Muscle layer of colon (tissue), 2 donors: ENCODE data around the gene UNC5A.

ENCODE experiments used
- H3K27ac ChIP-seq: one replicate; pipeline ENCODE4 v1.7.0; 2013; ENCODE audit warnings: low read depth, mild to moderate bottlenecking, low read length, moderate library complexity
- H3K27me3 ChIP-seq, 2 donors: one replicate each; pipeline ENCODE4 v1.7.0; 2013; ENCODE audit warnings: low read length in 2 of 2, mild to moderate bottlenecking in 2 of 2; ENCODE audit not compliant: insufficient read depth in 2 of 2, control insufficient read depth in 1 of 2
- H3K36me3 ChIP-seq: one replicate; pipeline ENCODE4 v1.7.0; 2013; ENCODE audit warnings: mild to moderate bottlenecking, low read length; ENCODE audit not compliant: insufficient read depth
- H3K4me1 ChIP-seq: one replicate; pipeline ENCODE4 v1.7.0; 2013; ENCODE audit warnings: mild to moderate bottlenecking, low read length; ENCODE audit not compliant: insufficient read depth
- H3K4me3 ChIP-seq, 2 donors: one replicate each; pipeline ENCODE4 v1.7.0; 2013; ENCODE audit warnings: low read length in 2 of 2, low read depth in 1 of 2, mild to moderate bottlenecking in 1 of 2, moderate library complexity in 1 of 2
- H3K9ac ChIP-seq: one replicate; pipeline ENCODE4 v1.7.0; 2013; ENCODE audit warnings: low read length
- H3K9me3 ChIP-seq: one replicate; pipeline ENCODE4 v1.7.0; 2013; ENCODE audit warnings: mild to moderate bottlenecking, low read length
- donor health status: abdominal sarcoma.
- donor health status: Adenocarcinoma of cecum.

Gene UNC5A

DNA sequence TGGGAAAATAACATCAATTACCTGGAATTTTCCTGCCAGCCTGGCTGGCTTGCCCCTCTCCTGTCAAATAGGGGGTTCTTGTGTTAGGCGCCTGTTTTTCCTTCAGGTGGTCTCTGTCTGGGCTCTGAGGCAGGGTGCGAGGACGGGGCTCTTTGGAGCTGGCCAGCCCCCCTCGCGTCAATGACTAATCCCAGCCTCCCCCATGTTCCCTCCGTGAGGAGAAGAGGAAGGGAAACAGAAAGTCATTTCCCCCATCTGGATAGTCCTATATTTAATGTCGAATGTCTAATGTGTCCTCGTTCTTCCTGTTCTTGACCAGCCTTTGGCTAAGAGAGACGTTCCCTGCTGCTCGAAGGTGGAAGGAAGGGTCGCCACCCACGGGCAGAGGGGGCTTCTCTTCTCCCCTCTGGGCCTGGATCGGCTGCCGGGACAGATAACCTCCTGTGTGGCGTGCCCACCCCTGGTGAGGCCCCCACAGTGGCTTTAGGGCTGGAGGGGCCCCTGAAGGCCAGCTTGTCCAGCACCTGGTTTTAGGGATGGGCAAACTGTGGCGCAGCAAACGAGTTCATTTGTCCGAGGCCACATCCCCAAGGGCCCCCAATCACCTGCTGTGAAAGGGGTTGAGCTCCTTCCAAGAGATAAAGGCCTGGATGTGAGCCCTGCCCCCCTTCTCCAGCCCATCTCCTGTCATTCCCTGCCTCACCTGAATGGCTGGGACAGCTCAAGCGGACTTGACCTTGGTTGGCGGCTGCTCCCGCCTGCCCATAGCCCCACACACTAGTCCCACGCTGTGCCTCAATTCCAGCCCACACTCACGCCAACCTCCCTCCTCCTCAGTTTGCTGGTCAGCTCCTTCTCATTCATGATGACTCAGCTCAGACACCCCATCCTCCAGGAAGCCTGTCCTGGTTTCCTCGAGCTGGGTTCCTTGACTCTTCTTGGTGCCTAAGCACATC is 35.9 kb upstream of the UNC5A start:
- Histone ChIP-seq H3K27me3 (peaks cover 6 to 8% of the 10 kb centered on the region in 2 donors), H3K4me3 (no peak overlapping the region), H3K36me3 (no peaks in the 10 kb centered on the region)

DNA sequence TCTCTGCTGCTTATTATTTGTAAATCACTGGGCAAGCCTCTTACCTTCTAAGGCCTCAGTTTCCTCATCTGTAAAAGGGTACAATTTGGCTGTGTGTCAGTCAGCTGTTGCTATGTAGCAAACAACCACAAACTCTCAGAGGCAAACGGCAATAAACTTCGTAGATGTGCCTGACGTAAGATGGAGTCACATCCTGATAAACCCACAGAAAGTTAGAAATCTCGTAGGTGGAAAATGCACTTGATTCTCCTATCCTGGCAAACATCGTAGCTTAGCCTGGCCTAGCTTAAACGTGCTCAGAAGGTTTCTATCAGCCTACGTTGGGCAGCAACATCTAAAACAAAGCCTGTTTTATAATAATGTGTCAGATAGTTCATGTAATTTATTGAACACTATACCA is 35.0 kb upstream of the UNC5A start:
- Histone ChIP-seq H3K9me3 (no peaks in the 10 kb centered on the region), H3K4me1 (no peaks in the 10 kb centered on the region), H3K27me3 (peaks cover 6 to 14% of the 10 kb centered on the region in 2 donors), H3K4me3 (no peak overlapping the region), H3K27ac (no peak overlapping the region), H3K36me3 (no peaks in the 10 kb centered on the region), H3K9ac (no peak overlapping the region)

More for the DNA sequence above, 35.9 kb upstream of the UNC5A start:
- Histone ChIP-seq H3K9ac (no peak overlapping the region), H3K4me1 (no peaks in the 10 kb centered on the region), H3K9me3 (no peaks in the 10 kb centered on the region), H3K27ac (no peak overlapping the region)

DNA sequence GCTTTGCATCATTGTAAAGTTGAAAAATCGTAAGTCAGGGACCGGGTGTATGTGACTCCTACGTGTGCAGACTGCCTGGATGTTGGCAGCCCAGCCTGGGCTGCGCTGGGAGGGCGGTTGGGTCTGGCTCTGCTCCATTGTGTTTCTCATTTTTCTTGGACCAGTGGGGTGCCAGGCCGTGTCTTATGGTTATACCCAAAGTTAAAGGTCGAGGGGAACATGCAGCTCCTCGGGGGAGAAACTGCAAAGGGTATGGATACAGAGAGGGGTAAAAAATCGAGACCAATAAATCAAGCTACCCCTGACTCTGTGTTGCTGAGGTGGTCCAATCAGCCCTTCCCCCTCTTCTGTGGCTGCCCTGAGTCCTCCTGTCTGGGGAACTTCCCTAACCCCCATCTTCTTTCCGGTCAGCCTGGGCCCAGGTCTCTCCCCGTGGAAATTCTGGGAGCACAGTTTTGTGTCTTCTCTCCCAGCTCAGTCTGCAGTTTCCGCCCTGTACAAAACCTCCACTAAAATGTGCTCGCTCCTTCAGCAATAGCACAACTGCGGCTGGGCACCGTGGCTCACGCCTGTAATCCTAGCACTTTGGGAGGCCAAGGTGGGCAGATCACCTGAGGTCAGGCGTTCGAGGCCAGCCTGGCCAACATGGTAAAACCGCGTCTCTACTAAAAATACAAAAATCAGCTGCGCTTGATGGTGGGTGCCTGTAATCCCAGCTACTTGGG is 34.1 kb upstream of the UNC5A start:
- H3K9me3 ChIP-seq, result no peaks in the 10 kb centered on the region
- no peak overlapping the region for H3K9ac ChIP-seq
- peaks cover 6 to 21% of the 10 kb centered on the region in 2 donors for H3K27me3 ChIP-seq
- no peaks in the 10 kb centered on the region for H3K4me1 ChIP-seq
- no peak overlapping the region for H3K4me3 ChIP-seq
- no peak overlapping the region for H3K27ac ChIP-seq
- H3K36me3 ChIP-seq, result no peaks in the 10 kb centered on the region

DNA sequence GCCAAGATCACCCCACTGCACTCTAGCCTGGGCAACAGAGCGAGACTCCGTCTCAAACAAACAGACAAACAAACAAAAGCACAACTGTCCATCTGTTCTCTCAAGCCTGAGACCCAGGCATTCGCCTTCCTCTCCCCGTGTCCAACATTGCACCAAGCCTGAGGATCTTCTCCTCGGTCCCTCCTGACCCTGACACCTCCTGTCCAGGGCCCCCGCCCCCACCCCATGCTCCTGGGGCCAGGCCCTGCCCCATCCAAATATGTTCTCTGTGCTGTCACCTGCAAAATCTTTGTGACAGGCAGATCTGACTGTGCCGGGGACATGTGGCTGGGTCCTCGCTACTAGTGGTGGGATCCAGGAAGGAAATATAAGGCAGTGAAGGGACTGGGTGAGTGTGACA is 33.4 kb upstream of the UNC5A start:
- Histone ChIP-seq H3K4me1 (no peaks in the 10 kb centered on the region), H3K27ac (no peak overlapping the region), H3K36me3 (no peaks in the 10 kb centered on the region), H3K9me3 (no peaks in the 10 kb centered on the region), H3K9ac (no peak overlapping the region), H3K4me3 (no peak overlapping the region), H3K27me3 (peaks cover 6 to 21% of the 10 kb centered on the region in 2 donors)

DNA sequence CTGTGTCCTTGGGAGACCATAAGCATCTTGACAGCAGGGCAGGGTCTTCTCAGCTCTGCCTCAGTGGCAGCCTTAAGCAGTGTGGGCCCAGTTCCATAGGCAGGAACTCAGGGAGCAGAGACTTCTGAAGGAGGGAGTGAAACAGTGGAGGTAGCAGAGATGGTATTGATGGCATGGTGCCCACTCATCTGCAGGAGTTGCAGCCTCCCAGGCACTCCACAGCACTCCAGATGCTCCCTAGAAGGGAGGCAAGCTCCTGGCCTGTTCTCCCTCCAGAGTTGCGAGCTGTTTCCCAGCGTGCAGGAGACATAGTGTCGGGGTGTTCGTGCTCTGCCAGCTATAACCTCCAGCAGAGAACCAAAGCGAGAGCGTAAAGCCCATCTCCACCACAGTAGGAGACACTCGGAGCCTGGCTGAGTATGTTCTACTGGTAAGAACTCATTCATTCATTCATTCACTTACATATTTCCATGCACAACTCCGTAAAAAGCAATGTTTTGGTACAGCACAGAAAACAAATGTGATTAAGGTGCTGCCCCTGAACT is 31.4 kb upstream of the UNC5A start:
- Histone ChIP-seq H3K27me3 (peaks cover 6 to 21% of the 10 kb centered on the region in 2 donors), H3K36me3 (no peaks in the 10 kb centered on the region), H3K4me3 (no peak overlapping the region), H3K27ac (no peak overlapping the region), H3K9me3 (no peaks in the 10 kb centered on the region), H3K4me1 (no peaks in the 10 kb centered on the region), H3K9ac (no peak overlapping the region)

DNA sequence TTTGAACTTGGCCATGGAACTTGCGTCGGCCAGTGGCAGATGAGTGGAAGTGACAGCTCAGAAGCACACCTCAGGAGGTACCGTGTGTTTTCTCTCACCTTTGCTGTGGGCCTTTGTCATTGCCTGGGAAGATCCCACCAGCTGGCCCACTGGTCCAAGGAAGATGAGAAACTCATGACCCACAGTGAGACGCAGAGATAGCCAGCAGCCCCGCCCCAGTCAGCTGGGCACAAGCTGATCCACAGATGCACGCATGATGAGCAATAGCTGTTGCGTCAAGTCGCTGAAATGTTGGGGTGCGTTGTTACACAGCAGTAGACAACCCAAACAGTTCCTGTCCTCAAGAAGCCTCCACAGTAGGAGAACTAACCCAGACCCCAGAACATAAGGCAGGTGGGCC is 30.8 kb upstream of the UNC5A start:
- no peak overlapping the region for H3K9ac ChIP-seq
- H3K27me3 ChIP-seq, result peaks cover 6 to 24% of the 10 kb centered on the region in 2 donors
- no peak overlapping the region for H3K27ac ChIP-seq
- no peaks in the 10 kb centered on the region for H3K36me3 ChIP-seq
- no peak overlapping the region for H3K4me3 ChIP-seq
- no peaks in the 10 kb centered on the region for H3K9me3 ChIP-seq
- H3K4me1 ChIP-seq, result no peaks in the 10 kb centered on the region

DNA sequence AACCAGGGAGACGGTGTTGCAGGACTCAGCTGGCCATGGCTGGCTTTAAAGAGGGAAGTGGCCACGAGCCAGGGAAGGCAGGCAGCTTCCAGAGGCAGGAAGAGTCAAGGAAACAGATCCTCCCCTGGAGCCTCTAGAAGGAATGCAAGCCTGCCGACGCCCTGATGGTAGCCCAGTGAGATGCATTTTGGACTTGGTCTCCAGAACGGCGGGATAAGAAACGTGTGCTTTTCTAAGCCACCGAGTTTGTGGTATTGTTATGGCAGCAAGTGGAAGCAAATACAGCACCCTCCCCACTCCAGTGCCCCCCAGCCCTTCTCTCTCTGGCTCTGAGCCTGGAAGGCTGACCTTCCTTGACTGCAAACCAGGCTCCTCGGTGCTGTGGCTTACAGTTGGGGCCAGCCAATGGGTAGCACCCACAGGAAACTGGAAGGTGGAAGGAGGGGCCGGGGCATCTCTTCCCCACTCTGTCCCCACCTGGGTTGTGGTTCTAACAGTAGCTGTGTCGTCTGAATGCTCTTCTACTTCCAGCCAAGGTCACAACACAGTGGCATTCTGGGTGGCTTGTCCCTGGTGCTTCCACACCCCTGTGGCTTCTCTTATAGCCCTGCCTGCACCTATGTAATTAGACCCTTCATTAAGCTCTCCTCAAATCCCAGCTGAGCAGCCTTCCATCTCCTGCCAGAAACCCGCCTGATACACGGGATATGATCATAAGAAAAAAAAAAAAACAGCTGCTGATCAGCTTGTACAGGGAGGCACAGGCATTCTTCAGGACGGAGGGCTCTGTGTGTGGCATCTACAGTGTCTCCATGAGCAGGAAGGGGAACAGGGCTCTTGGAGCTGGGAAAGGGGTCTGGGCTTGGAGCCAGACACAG is 29.9 kb upstream of the UNC5A start:
- H3K4me1 ChIP-seq, result no peaks in the 10 kb centered on the region
- H3K27me3 ChIP-seq, result peaks cover 0 to 33% of the 10 kb centered on the region in 2 donors
- H3K36me3 ChIP-seq, result no peaks in the 10 kb centered on the region
- H3K9me3 ChIP-seq, result no peaks in the 10 kb centered on the region
- H3K9ac ChIP-seq, result no peak overlapping the region
- no peak overlapping the region for H3K4me3 ChIP-seq
- H3K27ac ChIP-seq, result no peak overlapping the region

DNA sequence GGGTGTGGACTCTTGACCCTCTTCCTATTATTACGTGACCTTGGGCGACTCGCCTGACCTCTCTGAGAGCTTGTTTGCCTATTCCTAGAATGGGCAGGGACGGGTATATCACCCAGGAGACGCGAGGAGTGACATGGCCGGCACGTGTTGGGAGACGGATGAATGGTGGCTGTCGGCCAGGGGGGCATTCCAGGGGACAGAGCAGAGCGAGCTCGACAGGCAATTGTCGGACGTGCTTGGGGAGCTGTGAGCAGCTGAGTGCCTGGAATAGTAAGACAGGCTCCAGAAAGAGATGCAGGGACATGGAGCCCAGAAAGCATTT is 29.3 kb upstream of the UNC5A start:
- Histone ChIP-seq H3K4me3 (no peak overlapping the region), H3K27me3 (peaks cover 0 to 39% of the 10 kb centered on the region in 2 donors), H3K9me3 (no peaks in the 10 kb centered on the region), H3K36me3 (no peaks in the 10 kb centered on the region), H3K9ac (no peak overlapping the region), H3K27ac (no peak overlapping the region), H3K4me1 (no peaks in the 10 kb centered on the region)

DNA sequence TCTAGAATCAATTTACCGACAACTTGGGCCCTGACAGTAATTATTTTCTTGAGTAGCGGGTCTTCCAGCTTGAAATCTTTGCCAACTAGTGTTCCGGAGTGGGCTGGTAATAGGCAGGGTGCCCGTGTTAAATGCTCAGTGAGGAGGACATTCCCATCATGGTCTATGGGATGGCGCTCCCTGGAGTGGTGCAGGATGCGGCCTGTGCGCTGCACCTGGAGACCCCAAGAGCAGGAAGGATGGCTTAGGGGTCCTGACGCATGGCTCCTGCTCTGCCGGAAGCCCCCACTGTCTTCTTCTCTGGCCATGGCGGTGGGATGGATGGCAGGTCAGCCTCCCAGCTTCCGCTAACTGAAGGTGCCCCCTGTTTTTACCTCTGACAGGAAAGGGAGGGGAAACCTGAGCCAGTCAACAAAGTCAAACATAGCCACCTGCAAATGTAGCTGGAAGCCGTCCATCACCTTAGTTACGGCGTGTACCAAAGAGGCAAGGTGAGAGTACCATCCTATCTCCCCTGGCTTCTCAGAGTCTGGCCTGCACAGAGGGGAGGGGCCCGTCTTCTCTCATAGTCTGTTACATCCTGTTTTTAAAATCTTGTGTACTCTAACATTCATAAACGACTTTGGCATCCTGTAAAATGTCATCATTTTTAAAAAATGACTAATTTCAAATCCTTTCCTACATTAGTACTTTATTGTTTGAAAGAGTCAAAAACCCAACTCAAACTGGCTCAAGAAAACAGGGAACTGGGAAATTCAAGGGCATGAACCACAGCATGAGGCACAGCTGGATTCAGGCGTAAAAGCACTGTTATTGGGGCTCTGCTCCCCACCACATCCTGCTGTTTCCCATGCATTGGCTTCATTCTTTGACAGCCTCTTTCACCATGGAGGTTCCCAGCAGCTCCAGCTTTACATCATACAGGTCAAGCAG is 28.5 kb upstream of the UNC5A start:
- peaks cover 0 to 42% of the 10 kb centered on the region in 2 donors for H3K27me3 ChIP-seq

More for the DNA sequence above, 28.5 kb upstream of the UNC5A start:
- no peak overlapping the region for H3K27ac ChIP-seq
- H3K9ac ChIP-seq, result no peak overlapping the region
- no peak overlapping the region for H3K4me3 ChIP-seq
- no peaks in the 10 kb centered on the region for H3K36me3 ChIP-seq
- no peaks in the 10 kb centered on the region for H3K9me3 ChIP-seq
- no peaks in the 10 kb centered on the region for H3K4me1 ChIP-seq
